Peyer's patch (tissue), 4 donors: Measurements from ENCODE around the gene HMX1.

Source experiments
- CTCF ChIP-seq, 6 experiments: fragments of 450-650 bp in 4 of 6; fragments of 200-600 bp in 2 of 6; sonication (generic) in 1 of 6; IDR thresholded peaks; one replicate each; pipeline ENCODE4 v1.5.1; 2017 to 2019; ENCODE audit warnings: antibody characterized with exemption in 6 of 6, mild to moderate bottlenecking in 3 of 6, moderate library complexity in 1 of 6
- POLR2A ChIP-seq, 2 donors: fragments of 450-650 bp; IDR thresholded peaks; one replicate each; pipeline ENCODE4 v1.5.1; 2017; ENCODE audit warnings: antibody characterized with exemption in 2 of 2, mild to moderate bottlenecking in 2 of 2, moderate library complexity in 2 of 2

DNA sequence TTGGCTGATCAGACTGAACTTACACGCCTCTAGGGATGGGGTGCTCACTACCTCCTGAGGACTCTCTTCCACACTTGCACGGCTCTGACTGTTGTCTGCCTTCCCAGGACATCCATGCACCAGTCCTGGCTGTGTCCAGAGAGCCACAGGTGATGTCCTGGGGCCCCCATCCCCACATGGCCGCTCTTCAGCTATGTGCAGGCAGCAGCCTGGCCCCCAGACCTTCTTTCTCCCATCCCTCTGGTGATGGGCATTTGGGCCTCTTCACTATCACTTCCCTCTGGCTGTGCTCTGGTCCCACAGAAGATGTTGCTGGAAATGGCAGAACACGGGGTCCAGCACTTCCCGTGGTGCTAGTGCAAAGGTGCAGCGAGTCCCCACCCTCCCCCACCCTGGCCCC is 40.9 kb upstream of the HMX1 start:
- TF ChIP-seq CTCF (IDR thresholded peaks at IDR 0.05) = no peak
- TF ChIP-seq POLR2A (IDR thresholded peaks at IDR 0.05) = no peak
